Ovary (tissue), 9 donors: ENCODE results near the gene SCG2. TPM values are rescaled to one million over a fixed set of nuclear protein-coding genes. Genes with fewer than 3 reads are reported as not detected.

Source experiments
- DNase-seq, 5 donors: peaks; one replicate each; pipeline ENCODE4 v3.0.0-alpha.2; 2019 to 2020
- H3K27ac ChIP-seq, 2 donors: fragments of 200-600 bp; one replicate each; pipeline versions ENCODE4 v1.5.1 to v1.8.0; 2019 to 2022
- H3K27me3 ChIP-seq: fragments of 200-600 bp; one replicate; pipeline ENCODE4 v1.8.0; 2022
- H3K36me3 ChIP-seq: fragments of 200-600 bp; sonication (generic); one replicate; pipeline ENCODE4 v1.5.1; 2019
- H3K4me1 ChIP-seq: one replicate; pipeline ENCODE4 v1.8.1; 2013; ENCODE audit warnings: mild to moderate bottlenecking, moderate library complexity; ENCODE audit not compliant: insufficient read depth
- H3K4me3 ChIP-seq: fragments of 200-600 bp; sonication (generic); one replicate; pipeline ENCODE4 v1.5.1; 2017
- H3K9me3 ChIP-seq, 2 donors: fragments of 200-600 bp in 1 of 2; sonication (generic) in 1 of 2; one replicate each; pipeline versions ENCODE4 v1.5.1 to v1.8.1; 2013 to 2019; ENCODE audit warnings: mild to moderate bottlenecking in 1 of 2, moderate library complexity in 1 of 2
- CTCF ChIP-seq, 3 donors: fragments of 450-650 bp in 2 of 3; fragments of 200-600 bp in 1 of 3; IDR thresholded peaks; one replicate each; pipeline versions ENCODE4 v1.5.1 to v1.8.0; 2016 to 2022; ENCODE audit warnings: antibody characterized with exemption in 3 of 3, mild to moderate bottlenecking in 1 of 3
- EP300 ChIP-seq: sonication (generic); formaldehyde crosslinking; IDR thresholded peaks from one replicate; pipeline ENCODE4 v1.6.1; 2017; ENCODE audit warnings: antibody characterized with exemption
- POLR2A ChIP-seq: fragments of 450-650 bp; IDR thresholded peaks from one replicate; pipeline ENCODE4 v1.6.1; 2017; ENCODE audit warnings: antibody characterized with exemption, mild to moderate bottlenecking, moderate library complexity
- WGBS, 3 donors: extraction: QIAGEN DNeasy Blood & Tissue Kit in 1 of 3; methylation state at CpG; one replicate each; pipeline versions ENCODE4 v1.1.5 to v1.1.7; 2013 to 2017; 5-methylcytosine and 5-hydroxymethylcytosine counted together
- intact Hi-C, 4 donors: fragments of 100-400 bp; cut with DNase I; formaldehyde crosslinking; loops; one replicate each; pipeline versions ENCODE4 v1.11.0 to v1.15.1; 2022 to 2023
- polyA plus RNA-seq, 2 donors: library from polyadenylated mRNA; stranded (reverse); fragments of 200-250 nt in 1 of 2; fragments of 350-450 nt in 1 of 2; fragmentation: Illumina TruSeq in 1 of 2; extraction: RNeasy Lipid Tissue Mini Kit (QIAGEN cat#74804) in 1 of 2; gene quantifications; one replicate each; pipeline ENCODE4 v1.2.3, GENCODE V29; 2013 to 2014
- total RNA-seq, 7 donors: library from RNA; depleted of rRNA in 2 of 7; stranded (reverse); fragments of >200 nt in 2 of 7; fragmentation: NEBNext Ultra II Directional in 3 of 7; extraction: Animal tissue kit (Norgen Biotek cat#: 25700) in 3 of 7; gene quantifications; one replicate each; pipeline versions ENCODE4 v1.1.0 to v1.2.4, GENCODE V29; 2016 to 2023
- donor health status: DM: no; HTN: no; CAD: no; lungs with moderate emphysema.
- donor health status: DM: no; HTN: no; CAD: no.
- donor health status: Bipolar disorder and iron deficiency.
- donor health status: DM: yes; HTN: yes; CAD: no.
- donor health status: DM: no; HTN: no; CAD: no.
- donor health status: DM: yes; HTN: yes; CAD: no.

Gene SCG2
- total and polyA plus RNA-seq, 9 donors, result 0.18 to 6.3 (median 2.6) TPM

- Histone ChIP-seq H3K4me3 (no peak overlapping the region), H3K4me1 (peaks cover 2% of the 10 kb centered on the region), H3K27me3 (no peaks in the 10 kb centered on the region), H3K27ac (no peak overlapping the region), H3K9me3 (no peaks in the 10 kb centered on the region), H3K36me3 (no peaks in the 10 kb centered on the region)
- peak in 1 of 5 donors; percentile 44 for DNase-seq
- TF ChIP-seq EP300, result no peak
- TF ChIP-seq POLR2A, result no peak
- no peak for TF ChIP-seq CTCF (IDR thresholded peaks at IDR 0.05)
- WGBS, 3 donors, result 47 to 70% (median 52%) methylated on average over 5 of the region's 5 CpGs
- intact Hi-C loops, result no loop called here
Observed at GRCh38 chr2:223576873-223577272, 25.3 kb downstream of the SCG2 start.

GRCh38 chr2:223570784-223571183 lies 31.4 kb downstream of the SCG2 start:
- Histone ChIP-seq H3K4me1 (no peaks in the 10 kb centered on the region), H3K9me3 (no peaks in the 10 kb centered on the region), H3K27ac (no peak overlapping the region), H3K4me3 (no peak overlapping the region), H3K36me3 (no peaks in the 10 kb centered on the region), H3K27me3 (no peaks in the 10 kb centered on the region)
- intact Hi-C loops, result no loop called here
- WGBS, 3 donors, result 95 to 97% (median 95%) methylated on average over 2 of the region's 2 CpGs
- no peak for TF ChIP-seq CTCF (IDR thresholded peaks at IDR 0.05)
- TF ChIP-seq EP300, result no peak
- no peak for TF ChIP-seq POLR2A
- DNase-seq, result no peak

- Histone ChIP-seq H3K9me3 (no peaks in the 10 kb centered on the region), H3K27me3 (no peaks in the 10 kb centered on the region), H3K4me1 (no peaks in the 10 kb centered on the region), H3K4me3 (no peak overlapping the region), H3K36me3 (no peaks in the 10 kb centered on the region), H3K27ac (no peak overlapping the region)
- DNase-seq, result no peak
- intact Hi-C loops, result no loop called here
- TF ChIP-seq POLR2A, result no peak
- WGBS, 3 donors, result 71 to 72% (median 71%) methylated on average over 1 of the region's 1 CpG
Observed at GRCh38 chr2:223566396-223566795, 35.8 kb downstream of the SCG2 start.

GRCh38 chr2:223563462-223563861 lies 38.7 kb downstream of the SCG2 start:
- DNase-seq, result no peak
- no peaks in the 10 kb centered on the region for H3K36me3 ChIP-seq
- no peak overlapping the region for H3K27ac ChIP-seq
- no peaks in the 10 kb centered on the region for H3K27me3 ChIP-seq
- H3K4me3 ChIP-seq, result no peak overlapping the region
- no peak for TF ChIP-seq CTCF (IDR thresholded peaks at IDR 0.05)
- no peak for TF ChIP-seq POLR2A
- TF ChIP-seq EP300, result no peak
- intact Hi-C loops, result no loop called here
- H3K4me1 ChIP-seq, result no peaks in the 10 kb centered on the region
- H3K9me3 ChIP-seq, result no peaks in the 10 kb centered on the region

- 90 to 92% (median 92%) methylated on average over 2 of the region's 2 CpGs for WGBS, 3 donors
- no peak overlapping the region for H3K27ac ChIP-seq
- H3K36me3 ChIP-seq, result no peaks in the 10 kb centered on the region
- H3K4me1 ChIP-seq, result no peaks in the 10 kb centered on the region
- intact Hi-C loops, result no loop called here
- DNase-seq, result no peak
- no peaks in the 10 kb centered on the region for H3K9me3 ChIP-seq
- H3K4me3 ChIP-seq, result no peak overlapping the region
- no peaks in the 10 kb centered on the region for H3K27me3 ChIP-seq
- TF ChIP-seq POLR2A, result no peak
Observed at GRCh38 chr2:223562078-223562477, 40.1 kb downstream of the SCG2 start.
